OCI-LY3 (cell line): ENCODE data around the gene TEPSIN.

Experiments
- CTCF ChIP-seq: fragments of 200-600, 300-600 bp; sonication (generic); IDR thresholded peaks from 2 replicates; pipeline ENCODE4 v1.5.1; 2014; ENCODE audit warnings: antibody characterized with exemption, low read length, low read depth
- EZH2phosphoT487 ChIP-seq: fragments of 200-600 bp; shearing (Covaris generic); IDR thresholded peaks from 2 replicates; pipeline ENCODE4 v1.6.1; 2018; ENCODE audit warnings: antibody characterized with exemption, mixed run types, low read depth

DNA sequence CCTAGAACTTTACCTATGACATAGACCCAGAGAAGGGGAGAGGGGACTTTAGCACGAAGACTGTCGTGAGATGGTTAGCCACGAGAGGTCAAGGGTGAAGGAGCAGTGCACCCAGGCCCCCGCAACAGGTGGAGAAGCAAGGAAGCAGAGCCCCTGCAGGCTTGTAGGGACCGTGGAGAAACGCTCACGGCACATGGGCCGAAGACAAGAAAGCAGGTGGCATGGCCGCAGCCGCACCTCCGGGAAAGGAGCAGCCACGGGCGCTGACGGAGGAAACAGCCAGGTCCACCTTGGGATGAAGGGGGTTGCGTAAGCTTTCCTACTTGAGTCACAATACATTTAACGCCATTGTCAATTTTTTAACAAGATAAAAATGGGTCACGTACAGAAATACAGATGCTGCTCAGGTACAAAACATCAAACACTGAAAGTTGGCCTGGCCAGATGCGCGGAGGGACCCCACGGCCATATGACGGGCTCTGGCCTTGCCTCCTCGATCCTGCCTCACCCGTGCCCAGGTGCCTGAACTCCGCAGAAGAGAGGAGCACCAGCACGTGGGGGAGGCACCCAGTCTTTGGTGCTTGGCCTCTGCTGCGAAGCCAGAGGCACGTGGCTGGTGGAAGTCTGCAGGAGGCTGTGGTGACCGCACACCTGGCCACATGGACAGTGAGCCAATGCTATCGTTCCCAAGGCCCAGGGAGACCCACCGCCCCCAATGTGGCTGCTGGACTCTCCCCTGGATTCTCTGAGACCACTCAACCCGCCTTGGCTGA lies 35.0 kb upstream of the TEPSIN start:
- TF ChIP-seq CTCF (no peak), EZH2phosphoT487 (no peak)
